GM21619 (cell line): Measurements from ENCODE around the gene POU2F1.

ENCODE experiments used
- ATAC-seq: cut with Tn5 transposase; IDR thresholded peaks from one replicate; pipeline ENCODE4 v1.9.1; 2021; ENCODE audit not compliant: unreplicated experiment

Gene POU2F1

GRCh38 chr1:167220537-167221125 lies at the start of gene POU2F1:
Gene POU2F1, plus strand, starts transcription at chr1:167220886. Its CDS starts 12 bp downstream, at chr1:167220898.
- peak; percentile 46 for ATAC-seq

- no peak for ATAC-seq
Measured at GRCh38 chr1:167171286-167171929, 49.3 kb upstream of the POU2F1 start.

GRCh38 chr1:167173516-167174184 lies 47.0 kb upstream of the POU2F1 start:
- no peak for ATAC-seq

- ATAC-seq, result no peak
Measured at GRCh38 chr1:167175901-167176300, 44.8 kb upstream of the POU2F1 start.

- no peak for ATAC-seq
Measured at GRCh38 chr1:167178831-167179230, 41.9 kb upstream of the POU2F1 start.

GRCh38 chr1:167182571-167183320 lies 37.9 kb upstream of the POU2F1 start:
- no peak for ATAC-seq

GRCh38 chr1:167184081-167184480 lies 36.6 kb upstream of the POU2F1 start:
- no peak for ATAC-seq

- no peak for ATAC-seq
Measured at GRCh38 chr1:167185062-167185461, 35.6 kb upstream of the POU2F1 start.

- ATAC-seq, result no peak
Measured at GRCh38 chr1:167185974-167186657, 34.6 kb upstream of the POU2F1 start.

- no peak for ATAC-seq
Measured at GRCh38 chr1:167186771-167187170, 33.9 kb upstream of the POU2F1 start.

- no peak for ATAC-seq
Measured at GRCh38 chr1:167190747-167191237, 29.9 kb upstream of the POU2F1 start.

- ATAC-seq, result no peak
Measured at GRCh38 chr1:167191958-167192357, 28.7 kb upstream of the POU2F1 start.

- no peak for ATAC-seq
Measured at GRCh38 chr1:167194182-167194581, 26.5 kb upstream of the POU2F1 start.

- ATAC-seq, result no peak
Measured at GRCh38 chr1:167196166-167196565, 24.5 kb upstream of the POU2F1 start.

- ATAC-seq, result no peak
Measured at GRCh38 chr1:167197236-167197635, 23.4 kb upstream of the POU2F1 start.

GRCh38 chr1:167197692-167198091 lies 23.0 kb upstream of the POU2F1 start:
- ATAC-seq, result no peak

GRCh38 chr1:167198518-167199133 lies 22.1 kb upstream of the POU2F1 start:
- ATAC-seq, result no peak

- no peak for ATAC-seq
Measured at GRCh38 chr1:167199656-167200055, 21.0 kb upstream of the POU2F1 start.

GRCh38 chr1:167200272-167200671 lies 20.4 kb upstream of the POU2F1 start:
- no peak for ATAC-seq

GRCh38 chr1:167200749-167201148 lies 19.9 kb upstream of the POU2F1 start:
- no peak for ATAC-seq
